ENCODE results near the gene BPIFB1.

The BPIFB1 gene

DNA sequence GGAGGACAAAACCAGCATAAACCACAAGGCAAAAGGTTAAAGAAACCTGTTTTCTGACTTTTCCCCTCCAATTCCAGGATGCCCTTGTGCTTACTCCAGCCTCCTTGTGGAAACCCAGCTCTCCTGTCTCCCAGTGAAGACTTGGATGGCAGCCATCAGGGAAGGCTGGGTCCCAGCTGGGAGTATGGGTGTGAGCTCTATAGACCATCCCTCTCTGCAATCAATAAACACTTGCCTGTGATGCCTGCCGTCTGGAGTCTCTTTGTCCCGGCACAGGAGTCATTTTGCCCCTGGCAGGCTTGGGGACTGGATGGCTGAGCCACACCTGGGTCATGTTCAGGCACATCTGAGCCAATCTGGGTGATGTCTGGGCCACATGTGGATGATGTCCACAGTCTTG, 26.6 kb downstream of the BPIFB1 start:
- H3K4me3 ChIP-seq (replicated peaks; ENCODE audit: low read depth, low read length) = no peak overlapping the region
- DNase-seq (ENCODE audit: extremely low read depth, low read depth) = no peak
- TF ChIP-seq, protein P1, sequence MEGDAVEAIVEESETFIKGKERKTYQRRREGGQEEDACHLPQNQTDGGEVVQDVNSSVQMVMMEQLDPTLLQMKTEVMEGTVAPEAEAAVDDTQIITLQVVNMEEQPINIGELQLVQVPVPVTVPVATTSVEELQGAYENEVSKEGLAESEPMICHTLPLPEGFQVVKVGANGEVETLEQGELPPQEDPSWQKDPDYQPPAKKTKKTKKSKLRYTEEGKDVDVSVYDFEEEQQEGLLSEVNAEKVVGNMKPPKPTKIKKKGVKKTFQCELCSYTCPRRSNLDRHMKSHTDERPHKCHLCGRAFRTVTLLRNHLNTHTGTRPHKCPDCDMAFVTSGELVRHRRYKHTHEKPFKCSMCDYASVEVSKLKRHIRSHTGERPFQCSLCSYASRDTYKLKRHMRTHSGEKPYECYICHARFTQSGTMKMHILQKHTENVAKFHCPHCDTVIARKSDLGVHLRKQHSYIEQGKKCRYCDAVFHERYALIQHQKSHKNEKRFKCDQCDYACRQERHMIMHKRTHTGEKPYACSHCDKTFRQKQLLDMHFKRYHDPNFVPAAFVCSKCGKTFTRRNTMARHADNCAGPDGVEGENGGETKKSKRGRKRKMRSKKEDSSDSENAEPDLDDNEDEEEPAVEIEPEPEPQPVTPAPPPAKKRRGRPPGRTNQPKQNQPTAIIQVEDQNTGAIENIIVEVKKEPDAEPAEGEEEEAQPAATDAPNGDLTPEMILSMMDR (IDR thresholded peaks at IDR 0.05; ENCODE audit: low read depth, low read length, missing control alignments) = no peak

DNA sequence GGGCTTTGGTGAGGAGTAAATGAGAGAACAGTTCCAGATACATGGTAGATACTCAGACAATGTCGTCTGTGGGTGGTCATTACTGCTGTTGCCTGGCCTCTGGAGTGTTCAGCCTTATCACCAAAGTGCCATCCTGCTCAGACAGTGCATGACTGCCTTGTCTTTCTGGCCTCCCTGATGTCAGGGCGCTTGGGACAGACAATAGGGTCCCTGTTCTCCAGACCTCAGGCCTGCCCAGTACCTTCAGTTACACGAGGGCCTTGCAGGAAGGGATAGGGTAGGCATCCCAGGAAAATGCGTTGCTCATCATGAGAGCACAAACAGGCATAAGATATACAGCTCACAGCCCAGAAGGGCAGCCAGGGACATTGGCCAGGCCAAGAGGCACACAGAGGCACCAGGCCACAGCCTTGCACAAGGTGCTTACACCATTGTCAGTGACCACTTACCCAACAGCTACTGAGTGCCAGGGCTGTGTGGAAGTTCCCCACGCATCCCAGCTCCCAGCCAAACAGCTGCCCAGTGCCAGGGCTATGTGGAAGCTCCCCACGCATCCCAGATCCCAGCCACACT, 27.4 kb downstream of the BPIFB1 start:
- DNase-seq (ENCODE audit: extremely low read depth, low read depth) = no peak
- H3K4me3 ChIP-seq (replicated peaks; ENCODE audit: low read depth, low read length) = no peak overlapping the region
- TF ChIP-seq, protein P1 (IDR thresholded peaks at IDR 0.05; ENCODE audit: low read depth, low read length, missing control alignments) = no peak

DNA sequence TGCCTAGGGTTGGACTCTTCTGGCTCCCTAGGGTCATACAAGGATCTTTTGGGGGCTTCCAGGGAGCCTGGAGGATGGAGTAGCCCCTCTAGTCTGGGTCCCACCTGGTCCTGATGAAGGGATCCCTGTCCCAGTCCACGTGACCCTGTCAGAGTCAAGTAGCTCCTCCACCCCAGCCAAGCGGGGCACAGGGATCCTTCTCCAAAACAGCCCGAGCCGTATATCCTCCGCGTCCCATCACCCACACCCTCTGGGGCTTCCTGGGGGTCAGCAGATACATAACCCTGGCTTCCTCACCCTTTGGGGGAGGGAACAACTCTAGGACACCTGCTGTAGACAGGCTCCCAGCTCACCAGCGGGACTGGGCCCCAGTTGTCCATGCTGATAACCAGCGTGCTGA, 28.0 kb downstream of the BPIFB1 start:
- DNase-seq (ENCODE audit: extremely low read depth, low read depth) = no peak
- TF ChIP-seq, protein P1 (IDR thresholded peaks at IDR 0.05; ENCODE audit: low read depth, low read length, missing control alignments) = no peak
- no peak overlapping the region for H3K4me3 ChIP-seq (replicated peaks; ENCODE audit: low read depth, low read length)

DNA sequence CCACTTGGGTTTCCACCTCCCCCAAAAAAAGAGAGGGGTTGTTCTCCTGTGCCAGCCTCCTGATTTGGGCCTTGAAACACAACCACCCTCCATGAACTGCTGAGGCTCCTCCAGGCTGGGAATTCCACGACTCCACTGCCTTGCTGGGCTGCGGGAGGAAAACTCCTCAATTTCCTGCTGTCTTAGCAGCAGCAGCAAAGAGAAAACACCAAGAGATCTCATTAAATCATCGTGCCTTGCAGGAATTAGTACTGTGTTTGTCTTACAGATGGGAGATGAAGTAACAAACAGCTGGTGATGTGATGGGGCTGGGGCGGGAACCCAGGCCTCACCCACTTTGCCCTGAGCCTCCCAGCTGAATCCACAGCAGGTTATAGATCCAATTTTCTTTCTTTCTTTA, 29.0 kb downstream of the BPIFB1 start:
- H3K4me3 ChIP-seq (replicated peaks; ENCODE audit: low read depth, low read length) = no peak overlapping the region
- TF ChIP-seq, protein P1 (IDR thresholded peaks at IDR 0.05; ENCODE audit: low read depth, low read length, missing control alignments) = no peak
- no peak for DNase-seq (ENCODE audit: extremely low read depth, low read depth)

DNA sequence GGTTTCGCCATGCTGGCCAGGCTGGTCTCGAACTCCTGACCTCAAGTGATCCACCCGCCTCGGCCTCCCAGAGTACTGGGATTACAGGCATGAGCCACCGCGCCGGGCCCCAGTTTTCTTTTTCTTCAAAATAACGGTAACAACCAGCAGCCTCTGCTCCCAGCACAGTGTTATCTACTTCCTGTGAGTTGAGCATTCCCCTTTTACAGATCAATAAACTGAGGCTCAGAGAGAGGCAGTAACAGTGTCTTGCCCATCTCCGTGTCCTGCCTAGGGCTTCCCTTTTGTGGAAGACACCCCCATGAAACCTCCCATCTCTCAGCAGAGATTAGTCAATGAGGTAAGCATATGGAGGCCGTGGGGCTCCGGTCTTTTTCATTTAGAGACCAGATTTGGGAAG, 29.6 kb downstream of the BPIFB1 start:
- no peak overlapping the region for H3K4me3 ChIP-seq (replicated peaks; ENCODE audit: low read depth, low read length)
- no peak for DNase-seq (ENCODE audit: extremely low read depth, low read depth)
- TF ChIP-seq, protein P1 (IDR thresholded peaks at IDR 0.05; ENCODE audit: low read depth, low read length, missing control alignments) = no peak

DNA sequence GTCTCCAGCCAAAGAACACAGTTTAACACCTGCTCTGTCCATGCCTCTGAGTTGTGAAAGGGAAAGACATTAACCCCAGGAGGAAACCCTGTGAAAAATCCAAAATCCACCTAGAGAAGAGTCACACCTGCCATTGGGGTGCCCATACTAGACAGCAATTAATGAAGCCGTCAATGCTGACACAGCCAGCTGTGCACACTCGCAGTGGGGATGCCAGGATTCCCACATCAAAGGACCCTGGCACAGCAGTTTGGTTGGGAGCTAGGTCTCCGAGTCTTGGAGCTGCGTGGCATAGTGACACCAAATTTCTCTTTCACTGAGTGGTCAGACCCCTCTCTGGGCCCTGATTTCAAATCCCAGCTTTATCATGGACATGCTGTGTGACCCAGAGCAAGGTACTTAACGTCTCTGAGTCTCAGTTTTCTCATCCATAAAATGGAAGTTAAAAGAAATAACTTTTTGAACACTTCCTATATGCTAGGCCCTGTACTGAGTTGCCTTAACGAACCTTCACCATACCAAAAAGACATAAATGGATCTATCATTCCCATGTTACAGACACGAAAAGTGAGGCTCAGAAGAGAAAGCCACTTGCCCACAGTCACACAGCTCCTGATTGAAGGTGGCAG, 30.8 kb downstream of the BPIFB1 start:
- TF ChIP-seq, protein P1 (IDR thresholded peaks at IDR 0.05; ENCODE audit: low read depth, low read length, missing control alignments) = no peak
- DNase-seq (ENCODE audit: extremely low read depth, low read depth) = no peak
- no peak overlapping the region for H3K4me3 ChIP-seq (replicated peaks; ENCODE audit: low read depth, low read length)

DNA sequence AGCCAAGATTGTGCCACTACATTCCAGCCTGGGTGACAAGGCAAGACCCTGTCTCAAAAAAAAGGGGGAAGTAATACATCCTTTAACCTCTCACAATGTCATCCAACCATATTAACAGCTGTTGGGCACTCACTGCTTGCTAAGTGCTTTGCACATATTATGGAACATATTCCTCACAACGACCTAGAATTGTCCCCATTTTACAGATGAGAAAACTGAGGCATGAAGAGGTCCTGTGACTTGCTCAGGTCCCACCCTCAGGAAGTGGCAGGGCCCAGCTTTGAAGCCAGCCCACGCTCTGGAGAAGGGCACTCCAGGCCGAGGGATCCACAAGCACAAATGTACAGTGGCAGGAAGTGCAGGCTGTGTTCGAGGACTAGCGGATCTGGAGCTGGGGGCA, 33.3 kb downstream of the BPIFB1 start:
- no peak for DNase-seq (ENCODE audit: extremely low read depth, low read depth)
- TF ChIP-seq, protein P1 (IDR thresholded peaks at IDR 0.05; ENCODE audit: low read depth, low read length, missing control alignments) = no peak
- H3K4me3 ChIP-seq (replicated peaks; ENCODE audit: low read depth, low read length) = no peak overlapping the region
